H1 (cell line): ENCODE measurements around the gene RAB10. TPM values are rescaled to one million over a fixed set of nuclear protein-coding genes. Genes with fewer than 3 reads are reported as not detected.

Experiments
- ASH2L ChIP-seq: fragments of 200-600, 300-600 bp; sonication (generic); IDR thresholded peaks from one replicate; pipeline ENCODE4 v1.7.1; 2017; ENCODE audit warnings: low read length
- CEBPB ChIP-seq: IDR thresholded peaks from 2 replicates; pipeline ENCODE4 v1.6.1; 2012; ENCODE audit warnings: low read depth, low read length
- CREB1 ChIP-seq: IDR thresholded peaks from 2 replicates; pipeline ENCODE4 v1.6.1; 2012; ENCODE audit warnings: inconsistent platforms
- CTBP2 ChIP-seq: IDR thresholded peaks from 2 replicates; pipeline ENCODE4 v1.7.0; 2011; ENCODE audit warnings: borderline replicate concordance, mild to moderate bottlenecking, moderate library complexity, mixed read lengths, low read length; ENCODE audit not compliant: insufficient read depth, insufficient read length
- EZH2 ChIP-seq: fragments of 200-600 bp; sonication (generic); IDR thresholded peaks from 2 replicates; pipeline ENCODE4 v1.7.1; 2012; ENCODE audit warnings: low read depth, mild to moderate bottlenecking, moderate library complexity, low read length, inconsistent platforms; ENCODE audit not compliant: severe bottlenecking
- GABPA ChIP-seq: IDR thresholded peaks from 2 replicates; pipeline ENCODE4 v1.6.1; 2011; ENCODE audit warnings: mild to moderate bottlenecking, low read length, moderate library complexity, borderline replicate concordance; ENCODE audit not compliant: insufficient read depth
- HDAC2 ChIP-seq, 2 experiments: fragments of 300-600 bp in 1 of 2; sonication (generic) in 1 of 2; IDR thresholded peaks; 2 replicates each; pipeline ENCODE4 v1.6.1; 2011 to 2012; ENCODE audit warnings: low read depth in 2 of 2, low read length in 2 of 2, mild to moderate bottlenecking in 2 of 2, moderate library complexity in 2 of 2, borderline replicate concordance in 1 of 2, inconsistent platforms in 1 of 2
- JUN ChIP-seq: IDR thresholded peaks from 2 replicates; pipeline ENCODE4 v1.6.1; 2011; ENCODE audit warnings: low read depth, mild to moderate bottlenecking, improper control_type of control experiment, low read length
- JUND ChIP-seq: IDR thresholded peaks from 2 replicates; pipeline ENCODE4 v1.6.1; 2011; ENCODE audit warnings: mild to moderate bottlenecking, improper control_type of control experiment, low read length
- KDM5A ChIP-seq: fragments of 200-600 bp; IDR thresholded peaks from 2 replicates; pipeline ENCODE4 v1.7.1; 2012; ENCODE audit warnings: mild to moderate bottlenecking, low read length, inconsistent platforms, mixed read lengths
- MAFK ChIP-seq: IDR thresholded peaks from 2 replicates; pipeline ENCODE4 v1.6.1; 2012; ENCODE audit warnings: low read depth, mild to moderate bottlenecking, improper control_type of control experiment, low read length
- NANOG ChIP-seq: IDR thresholded peaks from 2 replicates; pipeline ENCODE4 v1.6.1; 2011; ENCODE audit warnings: low read length, low read depth, mild to moderate bottlenecking, inconsistent platforms; ENCODE audit not compliant: insufficient read depth, poor library complexity, severe bottlenecking
- PHF8 ChIP-seq: fragments of 200-600 bp; sonication (generic); conservative IDR thresholded peaks from 2 replicates; pipeline ENCODE4 v1.7.1; 2012; ENCODE audit warnings: low read depth, mild to moderate bottlenecking, inconsistent platforms, low read length, moderate library complexity
- POLR2A ChIP-seq, 2 experiments: IDR thresholded peaks; 1 replicate in 1 of 2; 2 replicates in 1 of 2; pipeline ENCODE4 v1.6.1; 2011; ENCODE audit warnings: low read depth in 2 of 2, low read length in 2 of 2, mild to moderate bottlenecking in 2 of 2; ENCODE audit errors: control extremely low read depth in 1 of 2
- POLR2AphosphoS5 ChIP-seq: IDR thresholded peaks from 2 replicates; pipeline ENCODE4 v1.6.1; 2011; ENCODE audit warnings: low read depth, low read length
- POU5F1 ChIP-seq: IDR thresholded peaks from 2 replicates; pipeline ENCODE4 v1.6.1; 2011; ENCODE audit warnings: low read depth, mild to moderate bottlenecking, low read length, moderate library complexity
- RFX5 ChIP-seq: IDR thresholded peaks from 2 replicates; pipeline ENCODE4 v1.6.1; 2011; ENCODE audit warnings: low read depth, low read length, improper control_type of control experiment, borderline replicate concordance
- SIRT6 ChIP-seq: IDR thresholded peaks from one replicate; pipeline ENCODE4 v1.7.1; 2012; ENCODE audit warnings: low read length, inconsistent platforms
- SIX5 ChIP-seq: IDR thresholded peaks from 2 replicates; pipeline ENCODE4 v1.6.1; 2011; ENCODE audit warnings: mild to moderate bottlenecking, low read depth, low read length
- SP2 ChIP-seq: IDR thresholded peaks from 2 replicates; pipeline ENCODE4 v1.6.1; 2012; ENCODE audit warnings: mild to moderate bottlenecking, low read length, inconsistent platforms
- SP4 ChIP-seq: IDR thresholded peaks from 2 replicates; pipeline ENCODE4 v1.6.1; 2012; ENCODE audit warnings: low read length, inconsistent platforms
- TAF7 ChIP-seq: optimal IDR thresholded peaks from 2 replicates; pipeline ENCODE3; 2011; ENCODE audit warnings: low read depth, mild to moderate bottlenecking, inconsistent platforms, low read length, moderate library complexity, borderline replicate concordance
- TBP ChIP-seq: IDR thresholded peaks from 2 replicates; pipeline ENCODE4 v1.6.1; 2011; ENCODE audit warnings: low read depth, low read length, improper control_type of control experiment
- ZNF274 ChIP-seq: IDR thresholded peaks from 2 replicates; pipeline ENCODE4 v1.7.0; 2012; ENCODE audit warnings: low read length, borderline replicate concordance; ENCODE audit errors: extremely low read depth
- polyA plus RNA-seq, 7 experiments: library from polyadenylated mRNA; depleted of rRNA in 3 of 7; stranded (reverse) in 5 of 7; unstranded in 2 of 7; fragments of >200 nt in 5 of 7; fragments of 200-250 nt in 2 of 7; gene quantifications; 1 replicate in 5 of 7; 2 replicates in 1 of 7; 4 replicates in 1 of 7; pipeline versions ENCODE4 v1.2.1 to v1.2.3, GENCODE V29; 2011 to 2013; ENCODE audit warnings: missing spikeins in 2 of 7, mixed read lengths in 2 of 7
- total RNA-seq: library from RNA; stranded (reverse); fragmentation: NEBNext Ultra II Directional; extraction: Animal tissue kit (Norgen Biotek cat#: 25700); gene quantifications from 2 replicates; pipeline ENCODE4 v1.2.1, GENCODE V29; 2021
- TF ChIP-seq, protein P1 (sequence below): IDR thresholded peaks from 2 replicates; pipeline ENCODE4 v1.6.1; 2011; ENCODE audit warnings: low read depth, mild to moderate bottlenecking, low read length; ENCODE audit not compliant: insufficient read depth

Gene RAB10
- total and polyA plus RNA-seq, 2 of the 8 experiments (the other 6 are each of a cell fraction or from before 2014, with no cell fraction given) = 42.6 to 136 TPM

DNA sequence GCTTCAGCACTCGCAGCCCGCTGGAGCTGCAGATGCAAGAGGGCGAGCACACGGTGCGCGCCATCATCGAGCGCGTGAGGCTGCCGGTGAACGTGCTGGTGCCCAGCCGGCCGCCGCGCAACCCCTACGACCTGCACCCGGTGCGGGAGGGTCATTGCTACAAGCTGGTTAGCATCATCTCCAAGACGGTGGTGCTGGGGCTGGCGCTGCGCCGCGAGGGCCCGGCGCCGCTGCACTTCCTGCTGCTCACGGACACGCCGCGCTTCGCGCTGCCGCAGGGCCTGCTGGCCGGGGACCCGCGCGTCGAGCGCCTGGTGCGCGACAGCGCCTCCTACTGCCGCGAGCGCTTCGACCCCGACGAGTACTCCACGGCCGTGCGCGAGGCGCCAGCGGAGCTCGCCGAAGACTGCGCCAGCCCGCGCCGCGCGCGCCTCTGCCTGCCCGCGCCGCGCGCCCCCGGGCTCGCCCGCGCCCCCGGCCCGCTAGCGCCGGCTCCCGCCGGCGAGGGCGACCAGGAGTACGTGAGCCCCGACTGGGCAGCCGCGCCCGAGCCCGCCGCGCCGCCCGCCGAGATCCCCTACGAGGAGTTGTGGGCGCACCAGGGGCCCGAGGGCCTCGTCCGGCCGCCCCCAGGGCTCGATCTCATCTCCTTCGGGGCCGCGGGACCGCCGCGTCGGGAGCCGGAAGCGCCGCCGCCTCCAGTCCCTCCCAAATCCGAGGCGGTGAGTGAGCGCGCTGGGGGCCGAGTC, 150.8 kb downstream of the RAB10 start (continued):
- TF ChIP-seq MAFK = no peak
- no peak for TF ChIP-seq CTBP2
- peak; percentile 26; the same call in 1 of the 2 replicates for TF ChIP-seq CREB1
- TF ChIP-seq SIRT6 = no peak
- no peak for TF ChIP-seq TAF7
- TF ChIP-seq, protein P1, sequence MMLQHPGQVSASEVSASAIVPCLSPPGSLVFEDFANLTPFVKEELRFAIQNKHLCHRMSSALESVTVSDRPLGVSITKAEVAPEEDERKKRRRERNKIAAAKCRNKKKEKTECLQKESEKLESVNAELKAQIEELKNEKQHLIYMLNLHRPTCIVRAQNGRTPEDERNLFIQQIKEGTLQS = no peak
- no peak for TF ChIP-seq SP4
- TF ChIP-seq PHF8 = peak; percentile 54; the same call in 1 of the 2 replicates
- TF ChIP-seq TBP = no peak
- TF ChIP-seq POU5F1 = no peak
- no peak for TF ChIP-seq CEBPB
- TF ChIP-seq EZH2 = no peak
- no peak for TF ChIP-seq ZNF274
- TF ChIP-seq POLR2A (IDR thresholded peaks at IDR 0.05; ENCODE audit: control extremely low read depth in 1 of 2, low read depth in 2 of 2, low read length in 2 of 2) = no peak
- TF ChIP-seq SIX5 = no peak
- TF ChIP-seq RFX5 = no peak
- no peak; the same call in 1 of the 2 replicates for TF ChIP-seq GABPA
- TF ChIP-seq KDM5A = no peak
- no peak for TF ChIP-seq JUND
- peak; percentile 27 to 82; a peak in 3 of 4 replicates for TF ChIP-seq HDAC2 (IDR thresholded peaks at IDR 0.05; ENCODE audit: borderline replicate concordance in 1 of 2, low read depth in 2 of 2, low read length in 2 of 2)
- TF ChIP-seq POLR2AphosphoS5 = no peak
- no peak for TF ChIP-seq JUN
- no peak for TF ChIP-seq SP2
- TF ChIP-seq ASH2L = peak; percentile 45
- TF ChIP-seq NANOG = no peak
